Measurements from ENCODE around the gene LEP.
"Not testable (repeated sequence)": the region's sequence is repeated elsewhere in the genome, so short reads cannot be mapped to it uniquely, and the experiment has no call there.

The LEP gene

DNA sequence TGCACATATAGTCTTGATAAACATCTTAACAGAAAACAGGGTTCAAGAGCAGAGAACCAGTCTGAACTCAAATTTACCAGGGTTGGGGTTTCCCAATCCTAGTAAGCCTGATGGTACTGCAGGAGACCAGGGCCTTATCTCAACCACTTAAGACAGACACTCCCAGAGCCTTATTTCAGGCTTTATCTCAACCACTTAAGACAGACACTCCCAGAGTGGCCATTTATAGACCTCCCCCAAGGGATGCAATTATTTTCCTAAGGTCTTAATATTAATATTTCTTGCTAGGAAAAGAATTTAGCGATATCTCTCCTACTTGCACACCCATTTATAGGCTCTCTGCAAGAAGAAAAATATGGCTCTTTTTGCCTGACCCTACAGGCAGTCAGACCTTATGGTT lies 39.4 kb downstream of the LEP start:
- not testable (repeated sequence) for H3K4me1 ChIP-seq (ENCODE audit: control insufficient read depth, insufficient read depth, low read length); H3K27me3 ChIP-seq (ENCODE audit: control insufficient read depth, insufficient read depth, low read length); H3K36me3 ChIP-seq (ENCODE audit: insufficient read depth, low read length); H3K9ac ChIP-seq (ENCODE audit: low read depth, low read length); H3K9me3 ChIP-seq (replicated peaks; ENCODE audit: low read length); H3K4me2 ChIP-seq (ENCODE audit: low read length); H3K4me3 ChIP-seq (ENCODE audit: low read length)

- Histone ChIP-seq H3K9me3 (replicated peaks; ENCODE audit: low read length) (peaks cover 3% of the 10 kb centered on the region), H3K4me3 (ENCODE audit: low read length) (no peak overlapping the region), H3K27me3 (ENCODE audit: control insufficient read depth, insufficient read depth, low read length) (no peaks in the 10 kb centered on the region), H3K4me1 (ENCODE audit: control insufficient read depth, insufficient read depth, low read length) (no peaks in the 10 kb centered on the region), H3K4me2 (ENCODE audit: low read length) (no peak overlapping the region), H3K9ac (ENCODE audit: low read depth, low read length) (no peak overlapping the region), H3K36me3 (ENCODE audit: insufficient read depth, low read length) (peaks cover 4% of the 10 kb centered on the region)
Observed at GRCh38 chr7:128281605-128282380, 40.7 kb downstream of the LEP start.

DNA sequence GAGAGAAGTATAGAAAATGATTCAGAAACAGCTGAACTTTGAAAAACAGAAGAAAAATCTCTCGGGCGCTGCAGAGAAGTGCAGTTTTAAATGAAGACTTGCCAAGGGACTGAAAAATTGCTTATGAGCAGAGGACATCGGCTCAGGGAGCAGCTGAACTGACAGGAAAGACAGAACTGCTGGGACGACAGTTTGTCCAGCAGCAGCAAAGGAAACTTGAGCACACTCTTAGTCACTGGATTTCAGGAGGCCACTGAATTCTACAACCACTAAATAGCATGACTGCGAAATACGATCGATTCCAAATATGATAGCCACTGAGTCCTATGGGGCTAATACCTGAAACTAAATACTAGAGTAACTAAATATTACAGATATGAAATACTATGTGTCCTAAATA lies 43.0 kb downstream of the LEP start:
- Histone ChIP-seq H3K4me2 (ENCODE audit: low read length) (no peak overlapping the region), H3K4me1 (ENCODE audit: control insufficient read depth, insufficient read depth, low read length) (no peaks in the 10 kb centered on the region), H3K27me3 (ENCODE audit: control insufficient read depth, insufficient read depth, low read length) (no peaks in the 10 kb centered on the region), H3K9me3 (replicated peaks; ENCODE audit: low read length) (peaks cover 3% of the 10 kb centered on the region), H3K4me3 (ENCODE audit: low read length) (no peak overlapping the region), H3K9ac (ENCODE audit: low read depth, low read length) (no peak overlapping the region), H3K36me3 (ENCODE audit: insufficient read depth, low read length) (peaks cover 4% of the 10 kb centered on the region)

DNA sequence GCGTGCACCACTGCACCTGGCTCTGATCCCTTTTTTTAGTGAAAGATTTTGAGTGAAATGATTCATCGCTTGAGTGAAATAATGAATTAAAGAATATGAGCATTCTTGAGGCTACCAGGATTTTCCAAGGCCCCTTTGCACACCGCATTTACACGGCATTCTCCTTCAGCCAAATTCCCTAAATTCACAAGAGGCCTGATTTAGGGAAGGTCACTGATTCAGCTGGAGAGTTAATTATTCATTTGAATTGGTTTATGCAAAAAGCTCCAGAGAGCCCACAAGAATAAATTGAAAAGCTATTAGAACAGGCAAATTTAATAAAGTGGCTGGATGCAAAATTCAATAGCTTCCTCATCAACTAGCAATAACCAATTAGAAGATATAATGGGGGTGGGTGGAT lies 46.5 kb downstream of the LEP start:
- no peak overlapping the region for H3K9ac ChIP-seq (ENCODE audit: low read depth, low read length)
- no peaks in the 10 kb centered on the region for H3K27me3 ChIP-seq (ENCODE audit: control insufficient read depth, insufficient read depth, low read length)
- H3K4me2 ChIP-seq (ENCODE audit: low read length) = no peak overlapping the region
- H3K36me3 ChIP-seq (ENCODE audit: insufficient read depth, low read length) = peaks cover 4% of the 10 kb centered on the region
- no peaks in the 10 kb centered on the region for H3K4me1 ChIP-seq (ENCODE audit: control insufficient read depth, insufficient read depth, low read length)
- H3K9me3 ChIP-seq (replicated peaks; ENCODE audit: low read length) = no peaks in the 10 kb centered on the region
- no peak overlapping the region for H3K4me3 ChIP-seq (ENCODE audit: low read length)

DNA sequence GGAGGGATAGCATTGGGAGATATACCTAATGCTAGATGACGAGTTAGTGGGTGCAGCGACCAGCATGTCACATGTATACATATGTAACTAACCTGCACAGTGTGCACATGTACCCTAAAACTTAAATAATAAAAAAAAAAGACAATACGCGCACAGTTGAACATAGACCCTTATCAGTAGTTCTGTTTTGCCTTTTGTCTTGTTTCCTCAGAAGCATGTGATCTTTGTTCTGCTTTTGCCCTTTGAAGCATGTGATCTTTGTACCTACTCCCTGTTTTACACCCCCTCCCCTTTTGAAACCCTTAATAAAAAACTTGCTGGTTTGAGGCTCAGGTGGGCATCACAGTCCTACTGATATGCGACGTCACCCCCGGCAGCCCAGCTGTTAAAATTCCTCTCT lies 56.9 kb downstream of the LEP start:
- not testable (repeated sequence) for H3K9ac ChIP-seq (ENCODE audit: low read depth, low read length); H3K4me3 ChIP-seq (ENCODE audit: low read length); H3K27me3 ChIP-seq (ENCODE audit: control insufficient read depth, insufficient read depth, low read length); H3K9me3 ChIP-seq (replicated peaks; ENCODE audit: low read length); H3K4me1 ChIP-seq (ENCODE audit: control insufficient read depth, insufficient read depth, low read length); H3K4me2 ChIP-seq (ENCODE audit: low read length)
- H3K36me3 ChIP-seq (ENCODE audit: insufficient read depth, low read length) = peaks cover 12% of the 10 kb centered on the region

DNA sequence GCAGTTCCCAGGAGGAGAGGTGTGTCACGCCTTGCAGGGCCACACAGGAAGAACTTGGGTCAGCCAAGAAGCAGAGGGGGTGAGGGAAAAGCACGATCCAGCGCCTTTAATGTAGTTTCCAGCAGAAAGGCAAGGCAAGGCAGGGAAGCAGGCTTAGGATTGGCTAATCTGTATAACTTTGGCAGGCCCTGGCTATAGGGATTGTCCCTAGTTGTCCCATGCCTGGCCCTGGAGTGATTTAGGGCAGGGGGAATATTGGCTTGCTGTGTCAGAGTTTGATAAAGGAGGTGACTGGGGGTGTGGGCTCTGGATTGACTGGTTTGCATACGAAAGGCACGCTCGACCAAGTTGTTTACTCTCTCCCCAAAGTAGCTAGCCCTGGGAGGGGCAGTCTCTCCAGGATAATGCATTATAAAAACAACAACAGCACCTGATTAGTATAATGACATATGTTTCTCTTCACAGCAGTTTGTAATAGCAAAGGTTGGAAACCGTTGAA lies 58.1 kb downstream of the LEP start:
- H3K4me2 ChIP-seq (ENCODE audit: low read length) = no peak overlapping the region
- H3K27me3 ChIP-seq (ENCODE audit: control insufficient read depth, insufficient read depth, low read length) = no peaks in the 10 kb centered on the region
- H3K4me1 ChIP-seq (ENCODE audit: control insufficient read depth, insufficient read depth, low read length) = peaks cover 6% of the 10 kb centered on the region
- no peak overlapping the region for H3K9ac ChIP-seq (ENCODE audit: low read depth, low read length)
- H3K9me3 ChIP-seq (replicated peaks; ENCODE audit: low read length) = no peaks in the 10 kb centered on the region
- no peak overlapping the region for H3K4me3 ChIP-seq (ENCODE audit: low read length)
- peaks cover 16% of the 10 kb centered on the region for H3K36me3 ChIP-seq (ENCODE audit: insufficient read depth, low read length)

DNA sequence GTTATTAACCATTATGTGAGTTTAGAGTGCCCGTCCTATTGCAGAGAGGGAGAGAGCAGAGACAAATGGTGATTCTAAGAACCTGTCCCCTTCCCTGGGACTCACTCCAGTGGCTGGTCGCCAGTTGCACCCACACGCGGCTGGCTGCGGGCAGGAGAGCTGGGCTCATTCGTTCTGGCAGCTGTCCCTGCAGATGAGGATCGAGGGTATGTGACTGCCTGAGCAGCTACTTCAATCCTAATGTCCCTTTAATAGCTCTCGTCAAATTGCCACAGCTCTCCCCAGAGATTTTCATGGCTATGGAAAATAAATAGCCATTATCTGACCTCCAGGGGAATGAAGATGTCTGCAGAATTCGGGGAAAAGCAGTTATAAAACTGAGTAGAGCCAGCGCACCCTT lies 61.1 kb downstream of the LEP start:
- peaks cover 39% of the 10 kb centered on the region for H3K36me3 ChIP-seq (ENCODE audit: insufficient read depth, low read length)
- H3K27me3 ChIP-seq (ENCODE audit: control insufficient read depth, insufficient read depth, low read length) = no peaks in the 10 kb centered on the region
- no peaks in the 10 kb centered on the region for H3K9me3 ChIP-seq (replicated peaks; ENCODE audit: low read length)
- H3K4me2 ChIP-seq (ENCODE audit: low read length) = no peak overlapping the region
- no peak overlapping the region for H3K4me3 ChIP-seq (ENCODE audit: low read length)
- H3K9ac ChIP-seq (ENCODE audit: low read depth, low read length) = no peak overlapping the region
- peaks cover 9% of the 10 kb centered on the region for H3K4me1 ChIP-seq (ENCODE audit: control insufficient read depth, insufficient read depth, low read length)

DNA sequence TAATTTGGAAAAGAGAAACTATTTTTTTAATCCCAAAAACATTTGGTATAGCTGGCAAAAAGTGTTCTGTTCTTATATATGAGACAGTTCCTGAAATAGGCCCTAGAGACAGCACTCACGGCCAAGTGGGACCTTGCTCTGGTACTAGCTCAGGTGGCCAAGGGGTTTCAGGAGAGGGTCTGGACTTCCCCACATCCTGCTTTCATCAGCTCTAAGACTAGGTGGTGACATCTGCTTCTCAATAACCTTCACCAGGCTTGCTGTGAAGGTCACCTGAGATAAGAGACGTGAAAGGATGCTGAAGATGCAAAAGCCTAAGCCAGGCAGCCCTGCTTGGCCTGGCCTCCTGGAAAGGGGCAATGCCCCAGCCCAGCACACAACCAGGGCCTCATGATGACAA lies 62.1 kb downstream of the LEP start:
- H3K4me1 ChIP-seq (ENCODE audit: control insufficient read depth, insufficient read depth, low read length) = peaks cover 9% of the 10 kb centered on the region
- H3K4me3 ChIP-seq (ENCODE audit: low read length) = no peak overlapping the region
- no peak overlapping the region for H3K4me2 ChIP-seq (ENCODE audit: low read length)
- peaks cover 39% of the 10 kb centered on the region for H3K36me3 ChIP-seq (ENCODE audit: insufficient read depth, low read length)
- no peaks in the 10 kb centered on the region for H3K27me3 ChIP-seq (ENCODE audit: control insufficient read depth, insufficient read depth, low read length)
- no peak overlapping the region for H3K9ac ChIP-seq (ENCODE audit: low read depth, low read length)
- H3K9me3 ChIP-seq (replicated peaks; ENCODE audit: low read length) = no peaks in the 10 kb centered on the region

GRCh38 chr7:128303643-128304042 lies 62.6 kb downstream of the LEP start:
- H3K4me2 ChIP-seq (ENCODE audit: low read length) = no peak overlapping the region
- H3K27me3 ChIP-seq (ENCODE audit: control insufficient read depth, insufficient read depth, low read length) = no peaks in the 10 kb centered on the region
- no peak overlapping the region for H3K9ac ChIP-seq (ENCODE audit: low read depth, low read length)
- no peak overlapping the region for H3K4me3 ChIP-seq (ENCODE audit: low read length)
- peaks cover 9% of the 10 kb centered on the region for H3K4me1 ChIP-seq (ENCODE audit: control insufficient read depth, insufficient read depth, low read length)
- H3K36me3 ChIP-seq (ENCODE audit: insufficient read depth, low read length) = peaks cover 43% of the 10 kb centered on the region
- H3K9me3 ChIP-seq (replicated peaks; ENCODE audit: low read length) = no peaks in the 10 kb centered on the region

- H3K4me2 ChIP-seq (ENCODE audit: low read length) = no peak overlapping the region
- H3K4me3 ChIP-seq (ENCODE audit: low read length) = no peak overlapping the region
- H3K9me3 ChIP-seq (replicated peaks; ENCODE audit: low read length) = no peaks in the 10 kb centered on the region
- H3K4me1 ChIP-seq (ENCODE audit: control insufficient read depth, insufficient read depth, low read length) = peaks cover 9% of the 10 kb centered on the region
- H3K9ac ChIP-seq (ENCODE audit: low read depth, low read length) = no peak overlapping the region
- peaks cover 47% of the 10 kb centered on the region for H3K36me3 ChIP-seq (ENCODE audit: insufficient read depth, low read length)
- no peaks in the 10 kb centered on the region for H3K27me3 ChIP-seq (ENCODE audit: control insufficient read depth, insufficient read depth, low read length)
Observed at GRCh38 chr7:128304212-128304611, 63.1 kb downstream of the LEP start.

GRCh38 chr7:128307061-128307460 lies 66.0 kb downstream of the LEP start:
- Histone ChIP-seq H3K9me3 (replicated peaks; ENCODE audit: low read length) (no peaks in the 10 kb centered on the region), H3K27me3 (ENCODE audit: control insufficient read depth, insufficient read depth, low read length) (no peaks in the 10 kb centered on the region), H3K36me3 (ENCODE audit: insufficient read depth, low read length) (peaks cover 64% of the 10 kb centered on the region), H3K4me2 (ENCODE audit: low read length) (no peak overlapping the region), H3K4me1 (ENCODE audit: control insufficient read depth, insufficient read depth, low read length) (peaks cover 7% of the 10 kb centered on the region), H3K9ac (ENCODE audit: low read depth, low read length) (no peak overlapping the region), H3K4me3 (ENCODE audit: low read length) (no peak overlapping the region)
